Right lung (tissue), 10 donors: ENCODE results near the gene CRYGC. TPM values are rescaled to one million over a fixed set of nuclear protein-coding genes. Genes with fewer than 3 reads are reported as not detected.

ENCODE experiments used
- DNase-seq, 2 donors: peaks; one replicate each; pipeline ENCODE4 v3.0.0-alpha.2; 2013
- long read RNA-seq, 8 donors: transcript quantifications; one replicate each; lab custom pipeline, GENCODE V29; 2026
- polyA plus RNA-seq, 5 donors: library from polyadenylated mRNA; unstranded; fragments of 120-200 nt; gene quantifications; one replicate each; pipeline versions ENCODE4 v1.2.1 to v1.2.3, GENCODE V29; 2013; ENCODE audit warnings: inconsistent platforms in 1 of 5, low replicate concordance in 1 of 5; ENCODE audit not compliant: insufficient read length in 5 of 5, insufficient read depth in 1 of 5

The CRYGC gene, protein sequence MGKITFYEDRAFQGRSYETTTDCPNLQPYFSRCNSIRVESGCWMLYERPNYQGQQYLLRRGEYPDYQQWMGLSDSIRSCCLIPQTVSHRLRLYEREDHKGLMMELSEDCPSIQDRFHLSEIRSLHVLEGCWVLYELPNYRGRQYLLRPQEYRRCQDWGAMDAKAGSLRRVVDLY
- not detected for polyA plus RNA-seq
- long read RNA-seq, donor 1, result 0 reads
- long read RNA-seq, donor 2, result 0 reads
- long read RNA-seq, donor 3, result 0 reads
- long read RNA-seq, donor 4, result 0 reads
- long read RNA-seq, donor 5, result 0 reads
- long read RNA-seq, donor 6, result 0 reads
- long read RNA-seq, donor 7, result 0 reads
- long read RNA-seq, donor 8, result 0 reads

DNA sequence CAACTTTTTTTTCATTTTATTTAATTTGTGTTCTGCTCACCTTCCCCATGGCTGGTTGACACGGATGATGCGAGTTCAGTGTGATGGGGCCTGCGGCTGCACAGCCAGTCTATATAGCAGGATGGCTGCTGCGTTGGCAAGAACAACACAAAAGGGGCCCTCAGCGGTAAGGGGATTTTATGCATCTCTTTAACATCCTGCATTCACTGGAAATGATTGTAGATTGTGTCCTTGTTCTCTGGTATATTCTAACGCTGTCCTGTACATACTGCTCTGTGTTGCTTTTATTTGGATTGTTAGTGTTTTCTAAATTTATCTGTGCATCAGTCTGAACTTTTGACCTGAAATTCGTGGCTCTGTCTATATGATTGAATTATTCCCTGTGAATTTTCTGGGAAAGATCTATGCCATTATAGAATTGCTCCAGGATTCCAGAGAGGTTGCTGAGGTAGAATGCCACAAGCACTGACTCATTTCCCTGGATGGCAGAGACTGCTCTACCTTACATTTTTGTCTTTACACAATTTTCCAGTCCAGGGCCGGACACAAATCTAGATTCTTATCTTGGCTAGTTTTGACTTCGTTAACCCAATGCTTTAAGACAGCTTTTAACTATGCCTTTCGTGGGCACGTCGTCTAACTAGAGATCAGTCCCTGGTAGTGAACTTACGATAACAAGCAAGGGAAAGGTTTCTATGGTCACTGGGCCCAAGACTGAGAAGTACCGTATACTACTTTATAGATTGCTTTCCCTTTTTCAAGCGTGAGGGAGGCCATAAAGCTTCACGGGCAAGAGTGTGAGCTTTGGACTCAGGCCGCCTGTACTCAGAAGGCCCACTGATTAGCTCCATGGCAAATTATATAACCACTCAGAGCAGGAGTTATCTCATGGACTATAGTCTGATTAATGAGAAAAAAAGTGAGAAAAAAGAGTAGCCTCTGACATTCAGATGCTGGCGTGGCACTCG, at the start of gene CRYGC:
TSS of gene CRYGC (minus strand) at position 85 of the 968 bp plus-strand sequence. CDS start at position 49, 36 bp downstream.
- no peak for DNase-seq

DNA sequence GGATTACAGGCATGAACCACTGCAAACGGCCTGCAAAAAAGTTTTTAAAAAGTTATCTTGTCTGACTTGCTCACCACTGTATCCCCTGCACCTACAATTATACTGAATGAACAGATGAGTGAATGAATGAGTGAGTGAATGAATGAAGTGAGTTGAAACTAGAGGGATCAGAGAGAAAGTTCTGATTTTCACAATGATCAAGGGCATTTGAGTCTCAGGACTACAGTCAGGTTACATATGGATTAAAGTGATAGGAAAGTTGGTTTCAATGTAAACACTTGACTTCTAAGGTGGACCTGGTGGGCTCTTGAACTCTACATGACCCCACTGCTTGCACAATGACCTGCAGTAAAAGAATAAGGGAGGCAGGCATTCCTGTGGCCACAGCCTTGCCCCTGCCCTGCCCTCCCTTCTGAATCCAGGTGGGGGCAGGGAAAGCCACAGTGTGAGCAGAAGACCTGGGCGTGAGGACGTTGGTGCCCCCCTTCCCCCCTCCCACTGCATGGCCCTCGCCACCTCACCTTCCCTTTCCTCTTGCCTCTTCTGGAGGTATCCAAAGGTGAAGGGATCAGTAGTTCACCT, 49.5 kb upstream of the CRYGC start:
- DNase-seq, result peak; percentile 24 to 32

DNA sequence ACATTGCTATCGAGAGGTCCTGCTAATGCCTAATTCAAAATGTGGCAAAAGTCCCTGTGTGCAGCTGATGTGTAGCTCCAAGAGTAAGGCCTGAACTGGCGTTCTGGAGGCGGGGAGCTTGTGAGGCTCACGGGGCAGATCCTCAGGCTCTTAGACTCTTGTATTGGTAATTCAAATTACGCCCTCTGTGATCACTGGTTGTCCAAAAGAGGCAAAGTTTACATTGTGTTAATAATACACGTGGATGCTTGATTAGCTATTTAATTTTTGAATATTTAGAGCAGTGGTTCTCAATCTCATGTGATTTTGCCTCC, 46.2 kb upstream of the CRYGC start:
- DNase-seq, result no peak

DNA sequence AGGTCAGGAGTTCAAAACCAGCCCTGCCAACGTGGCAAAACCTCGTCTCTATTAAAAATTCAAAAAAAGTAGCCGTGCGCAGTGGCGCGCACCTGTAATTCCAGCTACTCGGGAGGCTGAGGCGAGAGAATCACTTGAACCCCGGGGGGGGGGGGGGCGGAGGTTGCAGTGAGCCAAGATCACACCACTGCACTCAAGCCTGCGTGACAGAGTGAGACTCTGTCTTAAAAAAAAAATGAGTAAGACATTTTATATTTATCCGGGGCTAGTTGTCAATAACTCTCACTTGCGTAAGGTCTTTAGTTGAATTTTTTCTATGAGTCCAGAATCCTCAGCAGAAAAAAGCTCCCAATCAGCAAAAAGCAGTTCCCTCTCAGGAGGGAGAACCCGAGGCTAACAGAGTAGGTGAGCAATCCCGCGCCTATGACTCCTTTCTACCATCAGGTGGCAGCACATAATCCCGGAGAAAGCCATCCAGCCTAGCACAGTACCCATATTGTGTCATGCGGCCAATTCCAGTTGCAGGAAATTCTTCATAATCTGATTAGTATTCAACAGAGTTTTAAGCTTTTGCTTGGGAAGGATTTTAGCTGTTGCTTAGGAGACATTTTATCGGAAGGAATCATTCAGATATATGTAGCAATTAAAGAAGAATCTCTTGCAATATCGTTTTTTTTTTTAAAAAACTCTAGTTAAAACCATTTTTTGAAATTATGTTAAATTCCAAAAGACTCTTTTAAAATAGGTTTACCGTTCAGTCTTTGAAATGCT, 45.6 kb upstream of the CRYGC start:
- peak; percentile 63 to 76 for DNase-seq

DNA sequence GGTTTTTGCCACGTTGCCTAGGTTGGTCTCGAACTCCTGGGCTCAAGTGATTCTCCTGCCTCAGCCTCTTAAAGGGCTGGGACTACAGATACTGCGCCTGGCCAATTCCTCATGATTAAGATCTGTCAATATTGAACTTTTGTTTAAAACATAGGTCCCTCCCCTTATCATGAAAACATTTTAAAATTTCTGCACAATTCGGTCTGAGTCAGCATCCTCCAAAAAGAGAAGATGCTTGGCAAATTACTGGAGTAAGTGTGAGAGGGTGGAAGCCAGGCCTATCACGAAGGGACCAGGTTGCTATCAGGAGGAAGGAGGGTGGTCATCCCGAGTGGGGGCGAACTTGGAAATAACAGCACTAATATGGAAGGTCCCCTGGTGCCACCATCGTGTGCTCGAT, 44.5 kb upstream of the CRYGC start:
- no peak for DNase-seq

DNA sequence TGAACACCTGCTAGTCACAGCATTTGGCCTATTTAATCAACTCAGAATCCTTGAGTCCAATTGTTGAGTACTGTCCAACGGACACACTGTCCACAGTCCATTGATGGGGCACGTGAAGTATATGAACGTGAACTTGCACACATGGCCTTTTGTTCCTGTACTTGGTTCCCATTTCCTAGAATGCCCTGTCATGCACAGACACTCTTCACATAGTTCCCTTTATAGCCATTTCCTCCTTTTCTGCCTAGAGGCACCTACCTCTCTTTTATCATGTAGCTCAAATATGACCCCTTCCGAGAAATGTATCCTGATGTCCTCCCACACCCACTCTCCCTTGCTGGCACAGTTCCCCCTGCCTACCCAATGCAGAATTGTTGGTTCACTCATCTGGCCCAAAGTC, 42.5 kb upstream of the CRYGC start:
- no peak for DNase-seq

DNA sequence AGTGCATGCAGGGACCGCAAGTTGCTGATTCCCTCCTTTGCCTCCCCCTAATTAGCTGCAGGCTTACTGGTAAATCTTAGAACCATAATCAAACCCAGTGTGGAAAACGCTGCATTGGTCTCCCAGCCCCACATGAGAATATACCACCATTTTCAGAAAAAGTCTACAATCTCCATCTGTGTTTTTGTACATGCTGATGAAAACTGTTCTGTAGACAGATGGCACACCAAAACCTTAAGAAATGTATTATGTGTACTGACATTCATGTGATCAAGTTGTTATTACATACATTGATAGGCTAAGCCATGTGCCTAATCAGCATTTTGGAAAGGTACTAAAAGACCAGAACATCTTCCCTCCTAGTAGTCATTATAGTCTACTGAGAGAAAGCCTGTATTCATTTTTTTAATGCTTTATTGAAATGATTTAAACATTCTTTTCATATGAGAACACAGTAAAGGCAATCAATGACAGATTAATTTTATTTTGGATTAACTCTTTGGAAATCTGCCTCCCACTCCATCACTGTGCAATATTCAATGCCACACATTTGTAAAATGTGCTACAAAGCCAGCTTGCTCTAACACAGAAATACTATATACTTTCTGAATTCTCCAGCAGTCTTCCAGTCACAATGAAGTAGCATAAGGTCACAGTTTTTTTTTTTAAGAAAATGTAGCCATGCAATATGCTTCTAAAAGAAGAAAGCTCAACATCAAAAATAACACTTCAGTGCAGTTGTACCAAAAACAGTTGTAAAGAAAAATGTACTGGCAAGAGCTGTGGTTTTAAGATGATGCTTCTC, 35.5 kb upstream of the CRYGC start:
- DNase-seq, result no peak

DNA sequence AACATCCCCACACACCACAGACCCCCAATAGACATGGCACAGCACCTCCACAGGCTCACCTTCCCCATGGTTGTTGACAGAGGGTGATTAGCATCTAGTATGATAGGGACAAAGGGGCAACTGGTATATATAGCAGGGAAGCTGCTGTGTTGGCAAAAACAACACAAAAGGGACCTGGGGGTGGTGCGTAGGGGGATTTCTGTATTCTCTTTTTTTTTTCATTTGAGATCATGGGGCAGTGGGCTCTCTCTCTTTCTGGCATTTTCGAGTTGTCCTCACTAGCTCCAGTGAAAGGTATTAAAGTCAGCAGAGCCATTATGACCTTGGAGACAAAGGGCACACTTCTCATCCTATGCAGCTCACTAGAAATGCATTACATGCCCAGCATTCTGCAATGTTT, 33.9 kb upstream of the CRYGC start, which contains the start of gene CRYGA:
TSS of gene CRYGA (minus strand) at position 101 of the 400 bp plus-strand sequence. CDS start at position 68, 33 bp downstream.
- DNase-seq, result no peak

DNA sequence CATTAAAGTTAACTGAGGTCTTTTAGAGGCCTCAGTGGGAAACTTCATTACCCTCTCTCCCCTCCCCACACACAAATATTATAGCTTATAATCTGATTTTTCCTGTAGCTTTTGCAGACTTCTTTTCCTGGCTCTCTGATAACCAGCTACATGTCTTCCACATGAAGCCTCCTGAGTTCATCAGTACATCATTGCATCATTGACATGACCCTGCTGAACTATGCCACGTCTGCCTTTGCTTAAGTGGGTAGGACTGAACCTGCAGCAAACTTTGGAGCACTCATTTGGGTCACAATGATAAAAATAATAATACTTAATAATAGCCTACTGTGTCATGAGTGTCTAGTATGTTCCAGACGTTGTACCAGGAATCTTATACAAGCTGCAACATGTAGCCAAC, 26.8 kb upstream of the CRYGC start:
- DNase-seq, result no peak

DNA sequence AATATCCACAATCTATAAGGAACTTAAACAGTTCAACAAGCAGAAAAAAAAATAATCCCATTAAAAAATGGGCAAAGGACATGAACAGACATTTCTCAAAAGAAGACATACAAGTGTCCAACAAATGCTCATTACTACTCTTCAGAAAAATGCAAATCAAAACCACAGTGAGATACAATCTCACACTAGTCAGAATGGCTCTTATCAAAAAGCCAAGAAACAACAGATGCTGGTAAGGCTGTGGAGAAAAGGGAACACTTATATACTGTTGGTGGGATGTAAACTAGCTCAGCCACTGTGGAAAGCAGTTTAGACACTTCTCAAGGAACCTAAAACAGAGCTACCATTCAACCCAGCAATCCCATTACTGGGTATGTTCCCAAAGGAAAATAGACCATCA, 23.5 kb upstream of the CRYGC start:
- DNase-seq, result no peak

DNA sequence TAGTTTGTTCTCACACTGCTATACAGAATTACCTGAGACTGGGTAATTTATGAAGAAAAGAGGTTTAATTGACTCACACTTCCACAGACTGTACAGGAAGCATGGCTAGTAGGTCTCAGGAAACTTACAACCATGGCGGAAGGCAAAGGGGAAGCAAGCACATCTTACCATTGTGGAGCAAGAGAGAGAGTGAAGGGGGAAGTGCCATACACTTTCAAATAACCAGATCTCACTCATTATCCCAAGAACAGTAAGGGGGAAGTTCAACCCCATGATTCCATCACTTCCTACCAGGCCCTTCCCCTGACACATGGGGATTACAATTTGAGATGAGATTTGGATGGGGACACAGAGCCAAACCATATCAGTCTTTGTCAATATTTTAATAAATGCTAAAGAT, 21.3 kb upstream of the CRYGC start:
- DNase-seq, result no peak

DNA sequence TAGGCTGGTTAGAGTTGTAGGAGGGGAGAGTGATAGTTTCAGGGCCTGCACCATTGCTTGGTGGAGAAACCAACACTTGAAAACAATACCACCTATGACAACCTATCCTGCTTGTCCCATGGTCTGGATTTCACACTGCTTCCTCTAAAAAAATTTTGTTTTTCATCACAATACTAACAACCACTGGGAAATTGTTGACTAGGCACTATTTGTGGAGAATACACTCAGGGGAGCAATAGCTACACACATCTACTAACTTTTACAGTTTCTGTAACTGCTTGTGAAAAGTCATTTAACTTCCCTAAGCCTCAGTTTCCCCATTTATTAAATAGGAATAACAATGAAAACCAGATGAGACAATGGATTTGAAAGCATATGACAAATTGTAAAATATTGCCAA, 20.5 kb upstream of the CRYGC start:
- DNase-seq, result no peak

DNA sequence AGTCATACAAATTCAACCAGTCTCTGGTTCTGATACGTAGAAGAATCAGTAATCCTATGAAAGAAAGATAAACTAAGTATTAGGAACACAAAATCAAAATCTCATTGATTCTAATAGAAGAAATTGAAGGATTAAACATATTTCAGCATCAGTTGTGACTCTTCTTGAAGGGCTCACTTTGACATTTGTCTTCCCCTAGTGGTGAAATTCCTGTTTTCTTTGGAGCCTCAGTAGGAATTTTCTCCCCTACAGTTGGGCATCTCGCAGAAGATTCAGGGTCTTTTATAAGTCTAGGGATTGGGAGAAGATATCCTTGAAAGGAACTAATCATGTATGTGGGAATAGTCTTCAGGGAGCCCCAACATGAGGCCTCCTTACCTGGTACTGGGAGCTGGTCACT, 19.2 kb upstream of the CRYGC start:
- no peak for DNase-seq

DNA sequence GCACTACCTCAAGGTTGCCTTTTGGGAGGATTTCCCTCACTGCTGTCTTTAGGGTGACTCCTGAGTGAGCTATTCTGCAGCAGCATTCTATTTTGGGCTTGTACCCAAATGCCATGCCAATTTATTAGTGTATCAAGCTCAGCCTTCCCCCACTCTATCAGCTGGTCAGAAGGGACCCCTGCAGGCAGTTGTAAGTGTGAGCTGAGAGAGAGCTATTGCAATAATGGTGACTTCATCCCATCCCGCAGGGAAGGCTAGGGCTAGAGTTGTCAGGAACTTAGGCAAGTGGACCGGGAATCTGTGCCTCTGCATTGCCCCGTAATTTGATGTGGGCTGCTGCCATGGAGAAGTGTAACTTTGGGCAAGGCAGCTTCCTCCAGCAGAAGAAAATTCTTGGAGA, 18.1 kb upstream of the CRYGC start:
- DNase-seq, result no peak

DNA sequence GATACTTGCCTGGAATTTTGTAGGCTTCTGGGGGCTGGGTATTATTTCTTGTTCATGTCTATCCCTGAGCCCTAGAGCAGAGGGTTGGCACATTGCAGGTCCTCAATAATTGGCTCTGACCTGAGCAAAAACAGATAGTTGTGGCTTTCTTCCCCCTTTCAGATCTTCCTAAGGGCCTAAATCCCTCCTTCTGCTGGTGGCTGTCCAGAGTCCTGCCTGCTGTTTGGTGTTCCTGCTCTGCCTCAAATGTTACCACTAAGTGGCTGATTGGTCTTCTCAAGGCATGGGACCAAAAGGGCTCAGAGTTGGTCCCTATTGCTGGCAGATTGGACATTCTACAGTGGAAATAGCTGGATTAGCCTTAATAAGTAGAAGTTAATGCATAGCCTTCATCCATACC, 17.4 kb upstream of the CRYGC start:
- DNase-seq, result no peak

DNA sequence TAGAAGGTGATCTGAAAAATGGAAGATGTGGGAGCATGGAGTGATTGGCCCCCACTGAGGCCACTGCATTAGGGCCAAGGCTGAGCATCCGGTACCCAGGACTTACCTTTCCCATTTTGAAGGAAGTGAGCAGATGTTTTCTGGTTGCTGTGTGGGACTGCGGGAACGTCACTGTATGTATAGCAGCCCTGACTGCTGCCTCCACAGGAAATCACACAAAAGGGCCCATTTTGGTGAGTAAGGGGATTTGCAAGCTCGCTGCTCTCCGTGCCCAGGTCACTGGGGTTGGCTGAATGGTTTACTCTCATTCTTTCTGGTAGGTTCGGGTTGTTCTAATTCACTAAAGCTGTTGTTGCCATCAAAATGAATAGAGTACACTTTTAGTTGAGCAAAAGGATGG, 16.4 kb upstream of the CRYGC start, which contains the start of gene CRYGB:
TSS of gene CRYGB (minus strand) at position 153 of the 400 bp plus-strand sequence. CDS start at position 115, 38 bp downstream.
- DNase-seq, result no peak

DNA sequence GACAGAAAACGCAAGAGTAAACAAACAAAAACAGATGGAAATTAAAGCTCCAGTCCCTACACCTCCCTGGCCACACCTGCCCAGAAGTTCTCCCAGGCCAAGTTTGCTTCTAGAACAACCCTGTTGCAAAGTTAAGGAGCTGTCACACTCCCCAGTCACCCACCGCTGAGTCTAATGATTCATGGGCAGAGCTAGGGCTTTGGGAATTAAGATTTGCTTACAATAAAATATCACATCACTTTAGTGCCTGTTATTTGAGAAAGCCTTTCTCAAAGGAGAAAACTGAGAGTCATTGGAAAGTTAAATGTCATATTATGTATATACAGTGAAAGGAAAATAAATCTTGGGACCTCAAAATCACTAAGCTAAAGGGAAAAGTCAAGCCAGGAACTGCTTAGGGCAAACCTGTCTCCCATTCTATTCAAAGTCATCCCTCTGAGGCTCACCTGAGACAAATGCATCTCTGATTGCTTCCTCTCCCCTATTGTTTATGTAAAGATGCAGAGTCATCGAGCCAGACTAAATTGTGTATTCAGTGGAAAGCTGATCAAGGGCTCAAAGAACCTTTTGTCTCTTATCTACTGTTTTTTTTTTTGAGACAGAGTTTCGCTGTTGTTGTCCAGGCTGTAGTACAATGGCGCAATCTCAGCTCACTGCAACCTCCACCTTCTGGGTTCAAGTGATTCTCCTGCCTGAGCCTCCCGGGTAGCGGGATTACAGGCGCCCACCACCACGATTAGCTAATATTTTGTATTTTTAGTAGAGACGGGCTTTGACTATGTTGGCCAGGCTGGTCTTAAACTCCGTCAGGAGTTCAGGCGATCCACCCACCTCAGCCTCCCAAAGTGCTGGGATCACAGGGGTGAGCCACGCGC, 13.5 kb upstream of the CRYGC start:
- DNase-seq, result no peak

DNA sequence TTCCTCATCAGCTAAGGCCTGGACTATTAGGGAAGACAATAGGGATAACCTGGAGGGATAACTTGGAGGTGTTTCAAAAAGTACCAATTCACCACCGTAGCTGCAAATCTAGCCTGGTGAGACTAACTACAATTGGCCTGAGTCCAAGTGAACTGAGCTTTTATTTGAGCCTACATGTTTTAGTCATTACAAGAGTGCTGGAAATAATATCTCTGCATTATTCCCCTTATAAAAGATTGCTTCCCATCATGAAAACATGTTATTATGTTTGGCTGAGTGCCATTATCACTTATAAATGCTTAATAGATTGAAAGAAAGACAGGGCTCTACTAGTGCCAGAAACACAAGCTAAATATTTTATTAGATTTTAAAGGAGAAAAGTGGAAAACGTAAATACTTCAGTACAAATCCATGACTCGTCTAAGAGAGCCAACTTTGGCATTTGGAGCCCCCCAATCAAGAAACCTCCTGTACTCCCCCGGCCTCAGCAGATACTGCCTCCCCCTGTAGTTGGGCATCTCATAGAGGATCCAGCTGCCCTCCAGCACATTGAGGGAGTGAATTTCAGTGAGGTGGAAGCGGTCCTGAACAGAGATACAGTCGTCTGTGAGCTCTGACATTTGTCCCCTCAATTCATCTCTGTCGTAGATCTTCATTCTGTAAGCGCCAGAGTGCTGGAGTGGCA, 12.8 kb upstream of the CRYGC start:
- DNase-seq, result no peak

DNA sequence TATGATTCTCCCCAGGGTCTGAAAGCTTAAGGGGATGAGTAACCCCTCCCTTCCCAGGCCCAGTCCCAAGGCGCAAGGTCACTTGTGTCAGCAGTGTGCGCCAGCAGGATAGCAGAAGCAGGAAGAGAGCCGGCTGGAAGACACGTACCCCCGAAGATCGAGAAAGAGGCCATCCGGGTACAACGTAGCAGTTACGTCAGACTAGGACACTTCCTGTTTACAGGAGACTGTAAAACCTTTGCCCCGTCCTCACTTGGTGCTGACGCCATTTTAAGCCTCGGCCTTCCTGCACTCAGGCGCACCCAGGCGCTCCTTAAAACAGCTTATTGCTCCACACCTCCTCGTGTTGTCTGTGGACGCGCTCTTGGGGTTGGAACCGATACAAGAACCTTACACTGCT, 9.8 kb upstream of the CRYGC start:
- DNase-seq, result no peak
